Stimulated activated CD4-positive, alpha-beta T cell treated with anti-CD3 and anti-CD28 coated beads, Interleukin-2, amount 100 ng/mL, for 48 hours (primary cell): ENCODE results near the gene ZNF71.
"Not testable (repeated sequence)": the region's sequence is repeated elsewhere in the genome, so short reads cannot be mapped to it uniquely, and the experiment has no call there.

Experiments used
- DNase-seq, 2 donors: peaks; one replicate each; pipeline ENCODE4 v3.0.0-alpha.2; 2020

The ZNF71 gene

DNA sequence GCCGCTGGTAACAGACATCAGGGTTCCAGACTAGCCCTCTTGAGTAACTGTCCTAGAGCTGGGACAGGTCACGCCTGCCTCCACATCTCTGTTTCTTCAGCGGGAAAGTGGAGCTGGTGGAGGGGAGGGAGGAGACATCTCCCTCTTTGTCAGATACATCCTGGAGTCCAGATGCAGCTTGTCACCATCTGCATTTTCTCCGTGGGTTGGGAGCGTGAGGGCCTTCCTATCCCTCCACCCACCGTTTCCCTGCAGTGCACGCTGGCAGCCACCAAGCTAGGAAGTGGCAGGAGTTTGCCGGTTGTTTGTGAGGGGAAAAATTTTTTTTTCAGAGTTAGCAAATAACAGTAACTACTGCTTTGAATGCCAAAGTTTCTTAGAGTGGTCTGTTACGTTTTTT is 27.9 kb downstream of the ZNF71 start:
- DNase-seq = no peak

DNA sequence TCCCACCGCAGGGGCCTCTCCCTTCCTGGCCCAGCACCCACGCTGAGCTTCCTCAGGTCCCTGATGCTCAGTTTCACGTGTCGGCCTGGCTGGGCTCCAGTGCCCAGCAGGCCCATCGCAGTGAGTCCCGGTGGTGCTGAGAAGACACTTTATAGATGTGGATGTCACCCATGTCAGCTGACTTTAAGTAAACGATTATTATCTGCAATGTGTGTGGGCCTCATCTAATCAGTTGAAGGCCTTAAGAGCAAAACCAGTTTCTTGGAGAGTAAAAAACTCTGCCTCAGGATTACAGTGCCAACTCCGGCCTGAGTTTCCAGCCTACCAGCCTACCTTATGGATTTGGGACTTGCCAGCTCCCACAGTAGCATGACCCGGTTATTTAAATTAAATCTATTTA is 30.6 kb downstream of the ZNF71 start:
- no peak for DNase-seq

- no peak for DNase-seq
Measured at GRCh38 chr19:56633021-56633420, 37.9 kb downstream of the ZNF71 start.

GRCh38 chr19:56637976-56638555 is 43.0 kb downstream of the ZNF71 start:
- peak; percentile 27 to 33 for DNase-seq

DNA sequence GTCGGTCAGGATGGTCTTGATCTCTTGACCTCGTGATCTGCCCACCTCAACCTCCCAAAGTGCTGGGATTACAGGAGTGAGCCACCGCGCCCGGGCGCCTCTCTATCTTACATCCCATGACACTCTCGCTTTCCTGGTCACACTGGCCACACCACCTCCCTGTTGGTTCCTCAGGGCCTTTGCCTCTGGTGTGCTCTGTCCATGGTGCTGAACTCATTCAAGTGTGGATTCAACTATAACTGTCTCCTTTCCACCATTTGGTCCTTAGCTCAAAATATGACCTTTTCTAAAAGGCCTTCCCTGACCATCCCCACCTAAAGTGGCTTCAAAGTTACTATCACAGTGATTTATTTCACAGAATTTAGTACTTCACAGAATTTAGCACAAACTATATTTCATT is 44.1 kb downstream of the ZNF71 start:
- no peak for DNase-seq

GRCh38 chr19:56642711-56643459 is 47.8 kb downstream of the ZNF71 start, which contains the start of gene SMIM17:
Gene SMIM17 (plus strand): TSS chr19:56643159. CDS start chr19:56645668, 2,509 bp downstream.
- DNase-seq = no peak

- no peak for DNase-seq
Measured at GRCh38 chr19:56643460-56643955, 48.4 kb downstream of the ZNF71 start.

DNA sequence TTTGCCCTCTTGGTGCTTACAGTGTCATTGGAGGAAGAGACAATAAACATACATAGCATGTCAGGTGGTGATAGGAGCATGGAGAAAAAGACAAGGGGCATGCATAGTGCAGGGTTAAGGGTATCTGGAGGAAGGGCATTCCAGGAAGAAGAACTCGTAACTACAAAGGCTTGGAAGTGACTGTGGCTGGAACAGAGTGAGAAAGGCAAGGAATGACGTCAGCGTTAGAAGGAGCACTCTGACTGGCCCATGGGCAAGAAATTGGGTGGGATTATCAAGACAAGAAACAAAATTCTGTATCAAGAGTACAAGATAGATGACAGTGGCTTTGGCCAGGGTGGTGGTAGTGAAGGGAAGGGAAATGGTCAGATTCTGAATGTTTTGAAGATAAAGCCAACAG is 59.0 kb downstream of the ZNF71 start:
- DNase-seq = no peak

DNA sequence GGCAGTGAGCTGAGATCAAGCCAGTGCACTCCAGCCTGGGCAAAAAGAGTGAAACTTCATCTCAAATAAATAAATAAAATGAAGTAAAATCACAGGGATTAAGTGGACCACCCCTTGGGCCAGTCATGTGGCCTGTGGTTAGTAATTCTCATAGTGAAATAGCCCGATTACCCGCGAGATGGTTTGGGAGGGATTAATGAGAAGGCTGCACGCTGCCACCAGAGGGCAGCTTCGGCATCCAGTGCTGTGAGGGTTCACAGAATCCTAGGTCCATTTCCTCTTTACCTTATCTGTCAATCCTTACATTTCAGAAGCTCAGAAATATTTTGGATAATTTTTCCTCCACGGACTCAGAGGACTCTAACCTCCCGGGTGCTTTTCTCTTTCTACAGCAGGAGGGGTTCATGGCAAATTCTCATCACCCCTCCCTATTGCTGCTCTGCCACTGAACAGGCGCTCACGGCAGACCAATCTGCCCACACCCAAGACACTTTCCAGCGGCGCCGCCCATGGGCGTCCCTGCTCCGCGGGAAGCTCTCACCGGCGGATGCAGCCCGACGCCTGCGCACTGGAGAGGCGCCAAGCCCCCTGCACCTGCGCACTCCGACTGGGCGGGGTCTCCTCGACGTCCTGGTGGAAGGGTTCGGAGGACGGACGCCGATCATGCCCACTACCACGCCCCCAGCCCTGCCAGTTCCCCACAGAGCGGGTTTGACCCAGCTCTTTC is 65.4 kb downstream of the ZNF71 start:
- no peak for DNase-seq

GRCh38 chr19:56661248-56661647 is 66.1 kb downstream of the ZNF71 start:
- no peak for DNase-seq

DNA sequence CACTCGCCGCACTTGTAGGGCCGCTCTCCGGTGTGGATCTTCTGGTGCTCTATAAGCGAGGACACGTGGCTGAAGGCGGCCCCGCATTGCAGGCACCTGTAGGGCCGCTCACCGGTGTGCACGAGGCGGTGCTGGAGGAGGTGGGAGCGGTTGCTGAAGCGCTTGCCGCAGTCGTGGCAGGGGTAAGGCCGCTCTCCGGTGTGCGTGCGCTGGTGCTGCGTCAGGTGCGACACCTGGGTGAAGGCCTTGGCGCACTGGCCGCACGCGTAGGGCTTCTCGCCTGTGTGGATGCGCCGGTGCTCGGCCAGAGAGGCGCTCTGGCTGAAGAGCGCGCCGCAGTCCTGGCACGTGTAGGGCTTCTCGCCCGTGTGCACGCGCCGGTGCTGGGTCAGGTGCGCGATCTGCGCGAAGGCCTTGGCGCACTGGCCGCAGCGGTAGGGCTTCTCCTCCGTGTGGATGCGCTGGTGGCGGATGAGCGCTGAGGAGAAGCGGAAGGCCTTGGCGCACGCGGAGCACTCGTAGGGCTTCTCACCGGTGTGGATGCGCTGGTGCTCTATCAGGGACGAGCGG is 68.9 kb downstream of the ZNF71 start:
- no peak for DNase-seq

- no peak for DNase-seq
Measured at GRCh38 chr19:56664511-56664910, 69.4 kb downstream of the ZNF71 start.

GRCh38 chr19:56667311-56667870 is 72.3 kb downstream of the ZNF71 start:
- no peak for DNase-seq

- DNase-seq = no peak
Measured at GRCh38 chr19:56668676-56669075, 73.6 kb downstream of the ZNF71 start.

- no peak for DNase-seq
Measured at GRCh38 chr19:56670401-56670960, 75.4 kb downstream of the ZNF71 start.

DNA sequence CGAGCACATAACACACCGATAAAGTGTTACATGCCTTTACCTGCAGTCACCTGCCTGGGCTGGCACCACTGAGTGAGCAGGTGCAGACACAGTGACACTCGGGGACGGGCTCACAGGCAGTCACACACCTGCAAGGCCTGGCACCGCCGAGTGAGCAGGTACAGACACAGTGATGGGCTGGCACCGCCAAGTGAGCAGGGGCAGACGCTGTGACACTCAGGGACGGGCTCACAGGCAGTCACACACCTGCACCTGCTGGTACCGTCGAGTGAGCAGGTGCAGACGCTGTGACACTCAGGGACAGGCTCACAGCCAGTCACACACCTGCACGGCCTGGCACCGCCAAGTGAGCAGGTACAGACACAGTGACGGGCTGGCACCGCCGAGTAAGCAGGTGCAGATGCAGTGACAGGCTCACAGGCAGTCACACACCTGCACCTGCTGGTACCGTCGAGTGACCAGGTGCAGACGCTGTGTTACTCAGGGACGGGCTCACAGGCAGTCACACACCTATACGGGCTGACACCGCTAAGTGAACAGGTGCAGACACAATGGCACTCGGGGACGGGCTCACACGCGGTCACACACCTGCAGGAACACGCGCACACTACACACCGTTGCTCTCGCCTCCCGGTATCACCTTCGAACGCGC is 76.0 kb downstream of the ZNF71 start:
- no peak for DNase-seq

GRCh38 chr19:56671613-56671994 is 76.5 kb downstream of the ZNF71 start, which contains the start of gene ZNF835:
Gene ZNF835 (minus strand): TSS chr19:56671757. CDS start chr19:56665198, 6,559 bp downstream.
- peak; percentile 70 to 73 for DNase-seq

DNA sequence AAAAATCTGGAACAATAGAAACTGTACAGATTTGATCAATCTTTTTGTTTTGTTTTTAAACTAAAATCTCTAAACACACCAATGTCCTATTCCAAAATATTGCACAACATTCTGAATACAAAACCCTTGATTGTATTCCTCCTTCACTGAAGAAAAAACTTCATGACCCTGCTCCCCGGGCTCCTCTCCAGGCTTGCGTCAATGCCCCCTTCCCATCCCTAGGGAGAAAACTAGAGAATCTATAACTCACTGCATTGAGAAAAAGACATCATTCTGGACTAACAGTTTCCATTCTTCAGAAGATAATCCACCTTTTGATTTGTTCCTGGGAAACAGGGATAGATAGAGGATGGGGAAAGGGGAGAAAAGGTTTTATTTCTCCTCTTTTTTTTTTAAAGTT is 77.5 kb downstream of the ZNF71 start:
- not testable (repeated sequence) for DNase-seq
